Measurements from ENCODE around the gene ATXN7L1.

The ATXN7L1 gene

GRCh38 chr7:105862770-105863169 is 13.6 kb downstream of the ATXN7L1 start:
- DNase-seq (ENCODE audit: low spot score): no peak
- CTCF ChIA-PET: no interaction called here
- TF ChIP-seq, protein P1, sequence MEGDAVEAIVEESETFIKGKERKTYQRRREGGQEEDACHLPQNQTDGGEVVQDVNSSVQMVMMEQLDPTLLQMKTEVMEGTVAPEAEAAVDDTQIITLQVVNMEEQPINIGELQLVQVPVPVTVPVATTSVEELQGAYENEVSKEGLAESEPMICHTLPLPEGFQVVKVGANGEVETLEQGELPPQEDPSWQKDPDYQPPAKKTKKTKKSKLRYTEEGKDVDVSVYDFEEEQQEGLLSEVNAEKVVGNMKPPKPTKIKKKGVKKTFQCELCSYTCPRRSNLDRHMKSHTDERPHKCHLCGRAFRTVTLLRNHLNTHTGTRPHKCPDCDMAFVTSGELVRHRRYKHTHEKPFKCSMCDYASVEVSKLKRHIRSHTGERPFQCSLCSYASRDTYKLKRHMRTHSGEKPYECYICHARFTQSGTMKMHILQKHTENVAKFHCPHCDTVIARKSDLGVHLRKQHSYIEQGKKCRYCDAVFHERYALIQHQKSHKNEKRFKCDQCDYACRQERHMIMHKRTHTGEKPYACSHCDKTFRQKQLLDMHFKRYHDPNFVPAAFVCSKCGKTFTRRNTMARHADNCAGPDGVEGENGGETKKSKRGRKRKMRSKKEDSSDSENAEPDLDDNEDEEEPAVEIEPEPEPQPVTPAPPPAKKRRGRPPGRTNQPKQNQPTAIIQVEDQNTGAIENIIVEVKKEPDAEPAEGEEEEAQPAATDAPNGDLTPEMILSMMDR (conservative IDR thresholded peaks at IDR 0.05; ENCODE audit: low read depth): no peak
- no peak overlapping the region for H3K27ac ChIP-seq
- POLR2A ChIA-PET (ENCODE audit: low non-redundant PET): no interaction called here

DNA sequence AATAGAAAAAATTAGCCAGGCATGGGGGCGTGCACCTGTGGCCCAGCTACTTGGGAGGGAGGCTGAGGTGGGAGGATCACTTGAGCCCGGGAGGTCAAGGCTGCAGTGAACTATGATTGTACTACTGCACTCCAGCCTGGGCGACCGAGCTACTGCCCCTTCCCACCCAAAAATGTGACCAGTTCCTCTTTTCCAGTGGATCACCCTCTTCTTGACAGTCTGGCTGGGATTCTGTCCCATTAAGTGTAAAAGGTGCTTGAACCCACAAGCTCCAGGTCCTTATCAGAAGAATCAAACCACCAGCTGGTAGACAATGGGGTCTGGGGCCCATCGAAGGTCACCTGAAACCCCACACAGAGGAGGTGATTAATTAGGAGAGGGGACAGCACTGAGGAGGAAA is 14.1 kb downstream of the ATXN7L1 start:
- DNase-seq (ENCODE audit: low spot score): no peak
- CTCF ChIA-PET: interaction anchor here (0.5 kb wide), 1 partner anchor 206 kb away, joined by 3 read pairs; no protein-coding TSS in a partner anchor
- POLR2A ChIA-PET (ENCODE audit: low non-redundant PET): no interaction called here
- TF ChIP-seq, protein P1 (conservative IDR thresholded peaks at IDR 0.05; ENCODE audit: low read depth): no peak
- H3K27ac ChIP-seq: no peak overlapping the region

- DNase-seq (ENCODE audit: low spot score): no peak
- ChIA-PET POLR2A (ENCODE audit: low non-redundant PET) (no interaction called here), CTCF (no interaction called here)
- no peak overlapping the region for H3K27ac ChIP-seq
- TF ChIP-seq, protein P1 (conservative IDR thresholded peaks at IDR 0.05; ENCODE audit: low read depth): no peak
Measured at GRCh38 chr7:105861224-105861623, 15.2 kb downstream of the ATXN7L1 start.

- H3K27ac ChIP-seq: no peak overlapping the region
- no peak for DNase-seq (ENCODE audit: low spot score)
- TF ChIP-seq, protein P1 (conservative IDR thresholded peaks at IDR 0.05; ENCODE audit: low read depth): no peak
- CTCF ChIA-PET: no interaction called here
- POLR2A ChIA-PET (ENCODE audit: low non-redundant PET): no interaction called here
Measured at GRCh38 chr7:105860793-105861192, 15.6 kb downstream of the ATXN7L1 start.

DNA sequence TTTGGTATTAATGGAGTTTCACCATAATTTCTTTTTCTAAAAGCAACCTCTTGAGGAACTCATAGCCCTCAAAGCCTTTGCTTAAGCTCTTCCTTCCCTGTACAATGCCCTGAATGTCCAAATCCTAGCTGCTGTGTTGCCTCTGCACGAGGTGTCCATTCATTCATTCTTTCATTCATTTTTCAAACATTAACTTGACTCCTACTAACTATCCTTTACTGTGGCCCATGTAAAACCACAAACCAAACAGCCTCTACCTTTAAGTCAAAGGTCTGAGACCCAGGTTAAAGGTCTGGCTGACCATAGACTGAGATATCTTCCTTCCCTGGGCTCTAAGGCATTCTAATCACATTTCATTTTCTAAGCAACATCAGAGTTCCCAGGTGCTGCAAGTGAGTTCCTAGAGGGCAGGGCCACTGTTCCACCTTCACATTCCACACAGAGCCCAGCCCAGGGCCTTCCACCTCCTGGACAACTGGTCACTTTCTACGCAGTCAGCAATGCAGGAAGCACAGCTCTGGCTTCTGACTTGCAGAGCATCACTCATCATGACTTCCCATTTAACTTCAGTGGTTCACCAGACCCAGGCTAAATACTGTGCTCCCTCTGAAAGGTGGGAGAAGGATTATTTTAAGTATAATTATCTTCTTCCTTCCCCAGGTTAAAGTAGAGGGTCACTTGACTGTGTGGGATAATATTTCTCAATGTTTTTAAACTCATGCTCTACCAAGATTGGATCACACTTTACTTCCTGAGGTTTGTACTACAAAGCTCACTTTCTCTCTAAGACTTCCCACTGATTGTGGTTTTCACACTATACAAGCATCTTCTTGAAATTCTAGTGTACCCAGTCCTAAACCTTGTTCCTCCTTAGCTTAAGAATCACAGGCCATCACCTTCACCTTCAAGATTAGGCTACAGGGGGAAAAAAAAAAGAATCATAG is 19.1 kb downstream of the ATXN7L1 start:
- ChIA-PET POLR2A (ENCODE audit: low non-redundant PET) (no interaction called here), CTCF (interaction anchor here (0.6 kb wide), 1 partner anchor 23 kb away, joined by 3 read pairs; no protein-coding TSS in a partner anchor)
- TF ChIP-seq, protein P1 (conservative IDR thresholded peaks at IDR 0.05; ENCODE audit: low read depth): no peak
- DNase-seq (ENCODE audit: low spot score): no peak
- no peak overlapping the region for H3K27ac ChIP-seq

GRCh38 chr7:105854498-105854897 is 21.9 kb downstream of the ATXN7L1 start:
- TF ChIP-seq, protein P1 (conservative IDR thresholded peaks at IDR 0.05; ENCODE audit: low read depth): no peak
- no peak for DNase-seq (ENCODE audit: low spot score)
- ChIA-PET CTCF (interaction anchor here (0.7 kb wide), 1 partner anchor 17 kb away, joined by 12 read pairs; no protein-coding TSS in a partner anchor), POLR2A (ENCODE audit: low non-redundant PET) (interaction anchor here (0.6 kb wide), 1 partner anchor 34 kb away, joined by 3 read pairs; no protein-coding TSS in a partner anchor)
- no peak overlapping the region for H3K27ac ChIP-seq

Data from RWPE1 (cell line).